GM12801 (cell line): ENCODE data around the gene RELN.

Source experiments
- CTCF ChIP-seq: IDR thresholded peaks from one replicate; pipeline ENCODE4 v1.5.1; 2011; ENCODE audit warnings: control low read depth; ENCODE audit not compliant: insufficient read length; ENCODE audit errors: extremely low read depth

Gene RELN

GRCh38 chr7:103547451-103548284, 441.8 kb downstream of the RELN start:
- no peak for TF ChIP-seq CTCF

- no peak for TF ChIP-seq CTCF
These were observed 447.0 kb downstream of the RELN start for GRCh38 chr7:103542470-103542869.

- TF ChIP-seq CTCF: no peak
These were observed 447.5 kb downstream of the RELN start for GRCh38 chr7:103541947-103542346.

GRCh38 chr7:103541026-103541425, 448.4 kb downstream of the RELN start:
- TF ChIP-seq CTCF: no peak

- TF ChIP-seq CTCF: no peak
These were observed 449.1 kb downstream of the RELN start for GRCh38 chr7:103540338-103540737.

GRCh38 chr7:103539875-103540274, 449.6 kb downstream of the RELN start:
- TF ChIP-seq CTCF: no peak

- TF ChIP-seq CTCF: no peak
These were observed 450.3 kb downstream of the RELN start for GRCh38 chr7:103538964-103539709.
